ENCODE data around the gene SLC7A10.

- TF ChIP-seq POLR2AphosphoS5 (IDR thresholded peaks at IDR 0.05) = no peak
- no peak for TF ChIP-seq POLR2A (IDR thresholded peaks at IDR 0.05)
These were observed 53.7 kb downstream of the SLC7A10 start for GRCh38 chr19:33171916-33172359.

Measured in breast epithelium (tissue), 3 donors.